BJ (cell line): ENCODE results near the gene GAB2. TPM values are rescaled to one million over a fixed set of nuclear protein-coding genes. Genes with fewer than 3 reads are reported as not detected.
"Not testable (repeated sequence)": the region's sequence is repeated elsewhere in the genome, so short reads cannot be mapped to it uniquely, and the experiment has no call there.

ENCODE experiments used
- CTCF ChIA-PET: fragments of 350-600 bp; formaldehyde crosslinking; extraction: SDS; loops from one replicate; lab custom pipeline; 2021; ENCODE audit warnings: antibody characterized with exemption, inconsistent platforms; lab: Yijun Ruan, JAX
- POLR2A ChIA-PET: fragments of 300-600 bp; sonication (Branson Sonifier 250); formaldehyde crosslinking; extraction: SDS; loops from one replicate; lab custom pipeline; 2021; ENCODE audit warnings: antibody characterized with exemption; lab: Charles Lee
- DNase-seq: peaks from one replicate; pipeline ENCODE4 v3.0.0-alpha.2; 2011; ENCODE audit warnings: low read depth
- H3K27me3 ChIP-seq: 2 replicates; pipeline ENCODE4 v1.6.0; 2011; ENCODE audit warnings: low read length; ENCODE audit not compliant: control insufficient read depth, insufficient read depth
- H3K36me3 ChIP-seq: 2 replicates; pipeline ENCODE4 v1.5.1; 2011; ENCODE audit warnings: low read length; ENCODE audit not compliant: control insufficient read depth, insufficient read depth
- H3K4me3 ChIP-seq: 2 replicates; pipeline ENCODE4 v1.5.1; 2011; ENCODE audit warnings: low read depth, mild to moderate bottlenecking, control low read depth, low read length
- polyA plus RNA-seq: library from polyadenylated mRNA; depleted of rRNA; stranded (reverse); fragments of >200 nt; gene quantifications from 2 replicates; pipeline ENCODE4 v1.2.3, GENCODE V29; 2011
- TF ChIP-seq, protein P1 (sequence below): IDR thresholded peaks from 2 replicates; pipeline ENCODE4 v1.5.1; 2011; ENCODE audit warnings: low read depth, mild to moderate bottlenecking, control low read depth, inconsistent platforms, low read length, moderate library complexity; ENCODE audit not compliant: insufficient read depth

The GAB2 gene
- polyA plus RNA-seq, 1 experiment, result 12.2 TPM

DNA sequence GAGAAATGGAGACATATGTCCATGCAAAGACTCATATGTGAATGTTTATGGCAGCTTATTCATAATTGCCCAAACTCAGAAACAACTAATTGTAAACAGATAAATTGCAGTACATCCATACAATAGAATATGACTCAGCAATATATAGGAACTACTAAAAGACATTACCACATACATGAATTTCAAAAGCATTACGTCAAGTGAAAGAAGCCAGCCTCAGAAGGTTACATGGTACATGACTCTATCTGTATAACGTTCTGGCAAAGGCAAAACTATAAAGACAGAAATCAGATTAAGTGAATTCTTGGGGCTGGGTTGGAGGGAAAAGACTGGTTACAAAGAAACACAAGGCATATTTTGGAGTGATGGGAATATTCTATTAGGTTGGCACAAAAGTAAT, 236.4 kb downstream of the GAB2 start:
- CTCF ChIA-PET, result interaction anchor here (0.6 kb wide), 1 partner anchor 93 kb away, joined by 3 read pairs; no protein-coding TSS in a partner anchor
- TF ChIP-seq, protein P1, sequence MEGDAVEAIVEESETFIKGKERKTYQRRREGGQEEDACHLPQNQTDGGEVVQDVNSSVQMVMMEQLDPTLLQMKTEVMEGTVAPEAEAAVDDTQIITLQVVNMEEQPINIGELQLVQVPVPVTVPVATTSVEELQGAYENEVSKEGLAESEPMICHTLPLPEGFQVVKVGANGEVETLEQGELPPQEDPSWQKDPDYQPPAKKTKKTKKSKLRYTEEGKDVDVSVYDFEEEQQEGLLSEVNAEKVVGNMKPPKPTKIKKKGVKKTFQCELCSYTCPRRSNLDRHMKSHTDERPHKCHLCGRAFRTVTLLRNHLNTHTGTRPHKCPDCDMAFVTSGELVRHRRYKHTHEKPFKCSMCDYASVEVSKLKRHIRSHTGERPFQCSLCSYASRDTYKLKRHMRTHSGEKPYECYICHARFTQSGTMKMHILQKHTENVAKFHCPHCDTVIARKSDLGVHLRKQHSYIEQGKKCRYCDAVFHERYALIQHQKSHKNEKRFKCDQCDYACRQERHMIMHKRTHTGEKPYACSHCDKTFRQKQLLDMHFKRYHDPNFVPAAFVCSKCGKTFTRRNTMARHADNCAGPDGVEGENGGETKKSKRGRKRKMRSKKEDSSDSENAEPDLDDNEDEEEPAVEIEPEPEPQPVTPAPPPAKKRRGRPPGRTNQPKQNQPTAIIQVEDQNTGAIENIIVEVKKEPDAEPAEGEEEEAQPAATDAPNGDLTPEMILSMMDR, result no peak
- Histone ChIP-seq H3K36me3 (peaks cover 7% of the 10 kb centered on the region), H3K27me3 (no peaks in the 10 kb centered on the region), H3K4me3 (no peak overlapping the region)
- POLR2A ChIA-PET, result no interaction called here
- no peak for DNase-seq

DNA sequence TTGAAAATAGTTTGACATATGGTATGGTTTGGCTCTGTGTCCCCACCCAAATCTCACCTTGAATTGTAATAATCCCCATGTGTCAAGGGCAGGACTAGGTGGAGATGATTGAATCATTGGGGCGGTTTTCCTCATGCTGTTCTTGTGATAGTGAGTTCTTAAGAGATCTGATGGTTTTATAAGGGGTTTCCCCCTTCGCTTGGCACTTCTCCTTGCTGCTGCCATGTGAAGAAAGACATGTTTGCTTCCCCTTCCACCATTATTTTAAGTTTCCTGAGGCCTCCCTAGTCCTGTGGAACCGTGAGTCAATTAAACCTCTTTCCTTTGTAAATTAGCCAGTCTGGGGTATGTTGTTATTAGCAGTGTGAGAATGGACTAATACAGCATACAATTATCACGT, 236.9 kb downstream of the GAB2 start:
- ChIA-PET CTCF (no interaction called here), POLR2A (no interaction called here)
- H3K27me3 ChIP-seq, result no peaks in the 10 kb centered on the region
- DNase-seq, result no peak
- H3K36me3 ChIP-seq, result peaks cover 7% of the 10 kb centered on the region
- TF ChIP-seq, protein P1, result no peak
- H3K4me3 ChIP-seq, result no peak overlapping the region

DNA sequence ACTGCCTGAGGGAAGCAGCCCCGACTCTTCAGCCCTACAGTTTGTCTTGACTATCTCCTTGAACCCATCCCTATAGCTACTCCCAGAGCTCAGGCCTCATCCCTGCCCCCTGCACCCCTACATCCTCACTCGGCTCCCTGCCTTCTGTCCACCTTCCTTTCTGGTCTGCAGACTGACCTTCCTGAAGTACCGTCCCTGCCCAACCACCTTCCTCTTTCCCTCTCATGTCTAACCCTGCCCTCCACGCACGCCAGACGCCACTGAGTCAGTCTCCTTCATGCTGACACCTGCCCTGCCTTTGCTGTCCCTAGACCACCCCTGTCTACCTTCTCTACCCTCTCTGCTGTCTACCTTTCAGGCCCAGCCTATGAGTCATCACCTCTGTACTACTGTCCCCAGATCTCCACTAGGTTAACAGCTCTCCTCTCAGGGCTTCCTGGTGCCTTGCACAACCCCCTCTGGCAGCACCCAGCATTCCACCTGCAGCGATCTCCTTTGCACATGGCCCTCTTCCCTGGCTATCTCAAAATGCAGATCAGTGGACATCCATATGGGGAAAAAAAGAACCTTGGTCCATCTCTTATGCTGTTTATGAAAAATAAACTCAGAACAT, 238.1 kb downstream of the GAB2 start:
- H3K4me3 ChIP-seq, result no peak overlapping the region
- no peaks in the 10 kb centered on the region for H3K27me3 ChIP-seq
- CTCF ChIA-PET, result no interaction called here
- POLR2A ChIA-PET, result no interaction called here
- TF ChIP-seq, protein P1, result no peak
- peaks cover 7% of the 10 kb centered on the region for H3K36me3 ChIP-seq
- DNase-seq, result no peak

DNA sequence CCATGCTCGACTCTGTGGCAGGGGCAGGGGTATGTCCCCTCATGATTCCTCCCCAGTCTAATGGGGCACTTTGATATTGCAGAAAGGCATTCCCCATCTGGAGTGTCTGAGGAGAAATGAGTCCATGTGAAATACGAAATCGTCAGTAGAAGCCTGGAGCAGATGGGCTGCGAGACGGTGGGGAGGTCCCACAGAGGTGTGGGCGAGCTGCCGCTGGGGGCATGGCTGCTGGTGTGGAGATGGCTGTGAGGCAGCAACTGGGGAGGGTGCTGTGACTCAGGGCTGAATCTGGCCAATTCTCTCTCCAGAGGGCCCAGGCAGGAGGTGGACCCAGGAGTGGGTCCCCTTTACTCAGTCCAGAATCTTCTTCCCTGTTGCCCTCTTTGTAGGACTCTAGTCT, 240.4 kb downstream of the GAB2 start:
- Histone ChIP-seq H3K36me3 (peaks cover 12% of the 10 kb centered on the region), H3K27me3 (no peaks in the 10 kb centered on the region), H3K4me3 (no peak overlapping the region)
- CTCF ChIA-PET, result no interaction called here
- DNase-seq, result no peak
- POLR2A ChIA-PET, result no interaction called here
- TF ChIP-seq, protein P1, result no peak

DNA sequence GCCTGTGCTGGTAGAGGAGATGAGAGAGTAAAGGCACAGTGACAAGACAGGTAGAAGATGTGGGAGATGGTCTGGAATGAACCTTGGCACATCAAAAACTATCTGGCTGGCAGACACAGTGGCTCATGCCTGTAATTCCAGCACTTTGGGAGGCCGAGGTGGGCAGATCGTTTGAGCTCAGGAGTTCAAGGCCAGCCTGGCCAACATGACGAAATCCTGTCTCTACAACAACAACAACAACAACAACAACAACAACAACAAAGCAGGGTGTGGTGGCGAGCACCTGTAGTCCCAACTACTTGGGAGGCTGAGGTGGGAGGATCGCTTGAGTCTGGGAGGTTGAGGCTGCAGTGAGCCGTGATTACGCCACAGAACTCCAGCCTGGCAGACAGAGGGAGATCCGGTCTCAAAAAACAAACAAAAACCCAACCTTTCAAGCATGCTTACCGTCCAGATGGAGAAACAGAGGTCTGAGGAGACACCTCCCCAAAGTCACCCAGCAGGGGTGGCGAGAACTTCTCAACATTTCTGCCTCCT, 240.9 kb downstream of the GAB2 start:
- Histone ChIP-seq H3K27me3 (no peaks in the 10 kb centered on the region), H3K36me3 (peaks cover 15% of the 10 kb centered on the region), H3K4me3 (no peak overlapping the region)
- POLR2A ChIA-PET, result no interaction called here
- TF ChIP-seq, protein P1, result no peak
- DNase-seq, result no peak
- CTCF ChIA-PET, result no interaction called here

DNA sequence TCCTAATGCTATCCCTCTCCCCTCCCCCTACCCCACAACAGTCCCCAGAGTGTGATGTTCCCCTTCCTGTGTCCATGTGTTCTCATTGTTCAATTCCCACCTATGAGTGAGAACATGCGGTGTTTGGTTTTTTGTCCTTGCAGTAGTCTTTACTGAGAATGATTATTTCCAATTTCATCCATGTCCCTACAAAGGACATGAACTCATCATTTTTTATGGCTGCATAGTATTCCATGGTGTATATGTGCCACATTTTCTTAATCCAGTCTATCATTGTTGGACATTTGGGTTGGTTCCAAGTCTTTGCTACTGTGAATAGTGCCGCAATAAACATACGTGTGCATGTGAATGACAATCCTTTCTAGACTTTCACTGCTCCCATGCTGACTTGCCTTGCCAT, 241.8 kb downstream of the GAB2 start:
- H3K4me3 ChIP-seq, POLR2A ChIA-PET, CTCF ChIA-PET, DNase-seq, H3K27me3 ChIP-seq: not testable (repeated sequence)
- peaks cover 15% of the 10 kb centered on the region for H3K36me3 ChIP-seq
